ENCODE results near the gene BTRC.
"Not testable (repeated sequence)": the region's sequence is repeated elsewhere in the genome, so short reads cannot be mapped to it uniquely, and the experiment has no call there.

BTRC gene

DNA sequence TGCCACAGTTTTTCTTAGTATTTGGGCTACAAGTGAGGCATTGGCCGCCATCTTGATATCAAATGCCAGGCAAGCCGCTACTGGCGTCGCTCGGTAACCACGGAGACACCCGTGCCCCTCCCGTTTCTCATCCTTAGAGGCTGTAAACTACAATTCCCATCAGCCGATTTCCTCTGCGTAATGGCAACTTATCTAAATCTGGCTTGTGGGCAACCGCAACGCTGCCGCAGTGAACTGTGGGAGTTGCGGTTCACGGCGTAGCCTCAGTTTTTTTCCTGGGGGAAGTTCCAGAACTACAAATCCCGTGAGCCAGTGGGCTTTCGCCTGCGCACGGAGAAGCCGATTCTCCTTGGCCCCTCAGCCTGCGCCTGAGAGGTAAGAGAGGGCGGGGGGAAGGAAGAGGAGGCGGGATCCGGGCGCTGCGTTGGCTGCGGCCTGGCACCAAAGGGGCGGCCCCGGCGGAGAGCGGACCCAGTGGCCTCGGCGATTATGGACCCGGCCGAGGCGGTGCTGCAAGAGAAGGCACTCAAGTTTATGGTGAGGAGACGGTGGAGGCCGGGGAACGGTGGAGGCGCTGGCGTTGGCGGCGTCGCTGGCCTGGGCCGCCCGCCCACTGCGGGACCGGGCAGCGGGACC is at the start of gene BTRC:
Gene BTRC, plus strand, starts transcription at position 474 of the 636 bp plus-strand sequence. Its CDS starts 16 bp downstream, at position 490.
- ATAC-seq, result peak; percentile 99
- DNase-seq, result peak; percentile 93

GRCh38 chr10:101304316-101304715 is 49.6 kb upstream of the BTRC start:
- ATAC-seq (no peak), DNase-seq (no peak)

- DNase-seq (no peak), ATAC-seq (no peak)
Observed at GRCh38 chr10:101305320-101306241, 48.4 kb upstream of the BTRC start.

- no peak for DNase-seq
- ATAC-seq, result no peak
Observed at GRCh38 chr10:101308051-101308450, 45.9 kb upstream of the BTRC start.

DNA sequence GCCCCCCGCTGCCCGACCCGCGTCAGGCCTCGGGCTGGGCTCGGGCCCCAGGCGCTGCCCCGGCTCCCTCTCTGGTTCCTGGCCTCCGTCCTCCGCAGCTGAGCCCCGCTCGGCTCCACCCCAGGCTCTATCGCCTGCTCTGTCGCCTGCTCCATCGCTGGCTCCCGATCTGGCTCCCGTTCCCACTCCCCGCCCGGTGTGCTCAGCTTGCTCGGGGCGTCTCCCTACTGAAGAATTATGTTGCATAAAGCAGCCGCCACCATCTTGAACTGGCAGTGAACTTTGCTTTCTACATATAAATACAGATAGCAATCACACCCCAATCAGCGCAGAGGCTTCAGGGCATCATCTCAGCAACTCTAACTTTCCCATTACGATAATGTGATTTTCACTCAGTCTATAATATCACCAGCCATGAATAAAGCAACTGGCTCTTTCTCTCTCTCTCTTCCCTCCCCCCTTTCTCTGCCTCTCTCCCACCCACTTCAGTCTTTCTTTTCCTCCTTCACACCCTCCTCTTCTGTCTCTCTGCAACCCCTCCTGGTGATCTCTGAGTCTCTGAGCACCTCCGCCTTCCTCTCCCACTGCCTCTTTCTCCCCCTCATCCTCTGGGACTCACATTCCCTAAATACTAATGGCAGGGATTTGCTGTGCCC is 43.3 kb upstream of the BTRC start:
- DNase-seq (no peak), ATAC-seq (peak; percentile 37)

- DNase-seq (peak; percentile 22), ATAC-seq (no peak)
Observed at GRCh38 chr10:101311185-101312066, 42.5 kb upstream of the BTRC start.

GRCh38 chr10:101319241-101319915 is 34.6 kb upstream of the BTRC start:
- DNase-seq, result no peak

GRCh38 chr10:101321073-101321472 is 32.9 kb upstream of the BTRC start:
- no peak for DNase-seq
- ATAC-seq, result no peak

More at GRCh38 chr10:101319241-101319915, 34.6 kb upstream of the BTRC start:
- ATAC-seq, result no peak

DNA sequence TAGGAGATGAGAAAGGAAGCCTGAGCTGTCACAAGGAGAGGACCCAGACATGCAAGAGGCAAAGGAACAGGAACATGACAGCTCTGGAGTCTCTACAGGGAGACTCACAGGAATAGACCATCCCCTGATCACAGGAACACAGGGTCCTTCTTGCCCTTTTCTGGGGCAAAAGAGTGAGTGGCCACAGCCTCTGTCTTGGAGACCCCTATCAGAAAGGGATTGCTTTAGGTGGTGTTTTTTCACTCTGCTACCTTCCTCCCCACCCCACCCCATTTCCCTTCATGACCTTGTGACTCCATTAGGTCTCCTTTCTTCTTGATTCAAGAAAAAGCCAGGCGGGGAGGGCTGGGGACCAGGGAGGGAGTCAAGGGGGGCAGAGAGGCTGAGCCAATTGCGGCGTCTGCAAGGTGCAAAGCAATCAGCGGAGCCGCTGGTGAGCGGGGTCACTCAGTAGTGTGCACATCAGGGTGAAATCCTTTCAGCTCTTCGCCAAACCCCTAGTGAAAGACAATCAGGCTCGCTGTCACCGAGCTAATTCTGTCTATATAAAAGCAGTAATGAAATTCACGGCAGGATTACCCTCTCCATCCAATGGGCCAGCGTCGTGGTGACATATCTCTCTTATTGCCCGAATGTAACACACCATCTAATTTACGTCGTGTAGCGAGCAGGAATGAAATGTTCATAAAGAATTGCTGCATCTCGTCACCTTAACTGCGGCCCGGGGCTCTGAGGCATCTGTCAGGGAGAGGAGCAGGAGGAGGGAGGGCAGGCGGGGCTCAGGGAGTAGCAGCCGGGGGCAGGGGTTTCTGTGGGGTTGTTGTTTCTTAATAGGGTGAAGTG is 31.5 kb upstream of the BTRC start:
- DNase-seq (no peak), ATAC-seq (no peak)

GRCh38 chr10:101323495-101323894 is 30.5 kb upstream of the BTRC start:
- ATAC-seq (no peak), DNase-seq (no peak)

DNA sequence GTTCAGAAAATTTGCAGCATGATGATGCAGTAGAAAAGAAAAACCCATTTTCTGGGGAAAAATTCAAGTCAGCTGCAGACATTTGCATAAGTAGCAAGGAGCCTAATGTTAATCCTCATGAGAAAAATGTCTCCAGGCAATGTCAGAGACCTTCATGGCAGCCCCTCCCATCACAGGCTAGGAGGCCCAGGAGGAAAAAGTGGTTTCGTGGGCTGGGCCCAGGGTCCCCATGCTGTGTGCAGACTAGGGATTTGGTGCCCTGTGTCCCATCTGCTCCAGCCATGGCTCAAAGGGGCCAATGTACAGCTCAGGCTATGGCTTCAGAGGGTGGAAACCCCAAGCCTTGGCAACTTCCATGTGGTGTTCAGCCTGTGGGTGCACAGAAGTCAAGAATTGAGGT is 26.5 kb upstream of the BTRC start:
- DNase-seq, ATAC-seq: not testable (repeated sequence)

GRCh38 chr10:101329341-101330032 is 24.5 kb upstream of the BTRC start:
- ATAC-seq, result no peak
- DNase-seq, result no peak

- DNase-seq (no peak), ATAC-seq (no peak)
Observed at GRCh38 chr10:101330231-101330630, 23.7 kb upstream of the BTRC start.

DNA sequence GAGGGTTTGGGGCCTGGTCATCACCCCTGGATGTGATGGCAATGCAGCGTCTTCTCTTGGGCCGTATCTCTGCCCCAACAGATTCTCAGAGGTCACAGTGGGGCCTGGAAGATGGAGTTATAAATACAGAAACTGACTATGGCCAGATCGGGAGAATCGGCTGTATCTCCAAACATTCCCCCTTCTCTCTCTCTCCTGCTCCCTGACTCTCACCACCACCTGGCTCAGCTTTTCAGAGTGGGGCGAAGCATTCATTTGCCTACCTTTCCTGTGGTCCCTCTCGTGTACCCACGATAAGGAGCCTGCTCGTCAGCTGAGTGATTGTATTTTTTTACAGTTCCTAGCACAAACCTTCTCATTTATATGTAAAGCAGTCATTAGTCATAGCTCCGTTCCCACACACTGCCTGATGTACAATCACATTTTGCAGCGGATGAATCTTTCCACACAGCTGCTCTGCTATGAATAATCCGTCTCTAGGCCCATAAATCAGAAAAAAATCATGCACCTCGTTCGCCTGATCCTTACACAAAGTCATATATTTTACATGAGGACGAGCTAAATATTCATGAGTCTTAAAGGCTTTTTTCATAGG is 23.2 kb upstream of the BTRC start:
- no peak for ATAC-seq
- no peak for DNase-seq

- DNase-seq (no peak), ATAC-seq (peak; percentile 43)
Observed at GRCh38 chr10:101331956-101332355, 22.0 kb upstream of the BTRC start.

- not testable (repeated sequence) for ATAC-seq, DNase-seq
Observed at GRCh38 chr10:101334259-101334658, 19.7 kb upstream of the BTRC start.

- DNase-seq (no peak), ATAC-seq (no peak)
Observed at GRCh38 chr10:101336382-101336781, 17.6 kb upstream of the BTRC start.

GRCh38 chr10:101337836-101338235 is 16.1 kb upstream of the BTRC start:
- no peak for ATAC-seq
- DNase-seq, result no peak

GRCh38 chr10:101341438-101341837 is 12.5 kb upstream of the BTRC start:
- DNase-seq (no peak), ATAC-seq (no peak)

All from stimulated activated naive CD8-positive, alpha-beta T cell treated with anti-CD3 and anti-CD28 coated beads, Interleukin-15, Interleukin-2, amounts not matched to agents 100 U/mL and 50 U/mL, for 24 hours (primary cell).